Brain microvascular endothelial cell (primary cell): ENCODE measurements around the gene PDCD11.
A peak's percentile ranks its signal among the peaks of the same experiment; 100 is the strongest.
"Not testable (repeated sequence)": the region's sequence is repeated elsewhere in the genome, so short reads cannot be mapped to it uniquely, and the experiment has no call there.

ENCODE experiments used
- DNase-seq: peaks from one replicate; pipeline ENCODE4 v3.0.0-alpha.2; 2020
- H3K27ac ChIP-seq: fragments of 250-450 bp; sonication (Bioruptor Pico); 2 replicates; pipeline ENCODE4 v1.5.1; 2020; ENCODE audit warnings: mild to moderate bottlenecking, moderate library complexity
- H3K27me3 ChIP-seq: fragments of 250-450 bp; sonication (Bioruptor Pico); replicated peaks from 2 replicates; pipeline ENCODE4 v1.5.1; 2020; ENCODE audit warnings: mild to moderate bottlenecking
- H3K36me3 ChIP-seq: fragments of 250-450 bp; sonication (Bioruptor Pico); replicated peaks from 2 replicates; pipeline ENCODE4 v1.5.1; 2020; ENCODE audit warnings: mild to moderate bottlenecking
- H3K4me3 ChIP-seq: 2 replicates; pipeline ENCODE4 v1.5.1; 2011; ENCODE audit warnings: low read depth, mild to moderate bottlenecking, control low read depth, low read length, moderate library complexity
- CTCF ChIP-seq: IDR thresholded peaks from 2 replicates; pipeline ENCODE4 v1.5.1; 2011; ENCODE audit warnings: low read depth, mild to moderate bottlenecking, moderate library complexity, low read length, control low read depth, inconsistent platforms; ENCODE audit errors: missing control alignments
- in situ Hi-C: cut with HindIII; loops from 2 replicates; pipeline ENCODE4 v1.10.0; 2017; ENCODE audit warnings: low sequenced_read_pairs, low pct_ligation_motif_present

Gene PDCD11

GRCh38 chr10:103415581-103415980 is 19.2 kb downstream of the PDCD11 start:
- no peak for DNase-seq
- no peaks in the 10 kb centered on the region for H3K27me3 ChIP-seq
- in situ Hi-C loops = loop anchor here (10.0 kb wide), 1 partner anchor 59 kb away; the partner anchor contains the start of gene CALHM3
- H3K27ac ChIP-seq = no peak overlapping the region
- TF ChIP-seq CTCF = no peak
- no peak overlapping the region for H3K4me3 ChIP-seq
- peaks cover 80% of the 10 kb centered on the region for H3K36me3 ChIP-seq

- in situ Hi-C loops = loop anchor here (10.0 kb wide), 1 partner anchor 58 kb away; the partner anchor contains the start of gene CALHM3
These were observed 20.2 kb downstream of the PDCD11 start for GRCh38 chr10:103416436-103417147.

GRCh38 chr10:103417148-103417469 is 20.7 kb downstream of the PDCD11 start:
- DNase-seq, H3K27me3 ChIP-seq, H3K4me3 ChIP-seq, H3K27ac ChIP-seq: not testable (repeated sequence)
- H3K36me3 ChIP-seq = peaks cover 80% of the 10 kb centered on the region
- in situ Hi-C loops = loop anchor here (10.0 kb wide), 1 partner anchor 58 kb away; the partner anchor contains the start of gene CALHM3

More at GRCh38 chr10:103416436-103417147, 20.2 kb downstream of the PDCD11 start:
- H3K4me3 ChIP-seq = no peak overlapping the region
- H3K36me3 ChIP-seq = peaks cover 83% of the 10 kb centered on the region
- H3K27ac ChIP-seq = no peak overlapping the region
- peak; percentile 60 for DNase-seq
- peak; percentile 57 for TF ChIP-seq CTCF
- H3K27me3 ChIP-seq = no peaks in the 10 kb centered on the region

GRCh38 chr10:103417601-103418000 is 21.2 kb downstream of the PDCD11 start:
- Histone ChIP-seq H3K4me3 (no peak overlapping the region), H3K27ac (no peak overlapping the region), H3K36me3 (peaks cover 84% of the 10 kb centered on the region), H3K27me3 (no peaks in the 10 kb centered on the region)
- DNase-seq = no peak
- TF ChIP-seq CTCF = no peak
- in situ Hi-C loops = loop anchor here (10.0 kb wide), 1 partner anchor 57 kb away; the partner anchor contains the start of gene CALHM3

GRCh38 chr10:103419101-103419500 is 22.7 kb downstream of the PDCD11 start:
- H3K27ac ChIP-seq = no peak overlapping the region
- in situ Hi-C loops = loop anchor here (10.0 kb wide), 1 partner anchor 56 kb away; the partner anchor contains the start of gene CALHM3
- no peak for TF ChIP-seq CTCF
- H3K36me3 ChIP-seq = peaks cover 84% of the 10 kb centered on the region
- no peak overlapping the region for H3K4me3 ChIP-seq
- H3K27me3 ChIP-seq = no peaks in the 10 kb centered on the region
- DNase-seq = no peak

GRCh38 chr10:103423748-103424147 is 27.3 kb downstream of the PDCD11 start:
- in situ Hi-C loops = no loop called here
- no peak overlapping the region for H3K27ac ChIP-seq
- no peaks in the 10 kb centered on the region for H3K27me3 ChIP-seq
- no peak for TF ChIP-seq CTCF
- no peak overlapping the region for H3K4me3 ChIP-seq
- peaks cover 86% of the 10 kb centered on the region for H3K36me3 ChIP-seq
- DNase-seq = no peak
